Measurements from ENCODE around the gene PFDN2. TPM values are rescaled to one million over a fixed set of nuclear protein-coding genes. Genes with fewer than 3 reads are reported as not detected.

The PFDN2 gene
- total RNA-seq, 1 experiment from 2014 or later = 129 TPM

GRCh38 chr1:161137881-161138280, 20.0 kb upstream of the PFDN2 start:
- TF ChIP-seq CTCF (IDR thresholded peaks at IDR 0.05; ENCODE audit: unreplicated experiment) = no peak
- intact Hi-C loops (cut with micrococcal nuclease; ENCODE audit: unreplicated experiment) = loop anchor here (5.0 to 10.0 kb wide), 2 partner anchors 301 to 413 kb away; no protein-coding TSS in a partner anchor
- no TSS peak for BruUV-seq (replicated peaks)
- Mint-ChIP-seq H3K27ac (ENCODE audit: unreplicated experiment) (no peak overlapping the region), H3K9me3 (ENCODE audit: low read depth, unreplicated experiment) (no peaks in the 10 kb centered on the region), H3K36me3 (ENCODE audit: insufficient read depth, unreplicated experiment) (no peaks in the 10 kb centered on the region), H3K4me1 (ENCODE audit: low read depth, unreplicated experiment) (peaks cover 9% of the 10 kb centered on the region), H3K4me3 (ENCODE audit: low read depth, unreplicated experiment) (no peak overlapping the region), H3K27me3 (ENCODE audit: unreplicated experiment) (no peaks in the 10 kb centered on the region)
- CTCF ChIA-PET = interaction anchor here (0.5 to 1.1 kb wide), 3 partner anchors 9 to 198 kb away, joined by 3 to 4 read pairs (median 3); no protein-coding TSS in a partner anchor
- no peak for DNase-seq

GRCh38 chr1:161133220-161133740, 15.4 kb upstream of the PFDN2 start:
- TF ChIP-seq CTCF (IDR thresholded peaks at IDR 0.05; ENCODE audit: unreplicated experiment) = no peak
- BruUV-seq (replicated peaks) = TSS peak; percentile 81
- no peaks in the 10 kb centered on the region for H3K9me3 Mint-ChIP-seq (ENCODE audit: low read depth, unreplicated experiment)
- H3K36me3 Mint-ChIP-seq (ENCODE audit: insufficient read depth, unreplicated experiment) = peaks cover 13% of the 10 kb centered on the region
- no peaks in the 10 kb centered on the region for H3K27me3 Mint-ChIP-seq (ENCODE audit: unreplicated experiment)
- CTCF ChIA-PET = interaction anchor here (0.6 to 1.7 kb wide), 9 partner anchors 8 to 154 kb away, joined by 3 to 10 read pairs (median 4); partner anchors contain the start of genes F11R, KLHDC9, NIT1 and PFDN2
- no peak overlapping the region for H3K27ac Mint-ChIP-seq (ENCODE audit: unreplicated experiment)
- intact Hi-C loops (cut with micrococcal nuclease; ENCODE audit: unreplicated experiment) = loop anchor here (1.0 to 10.0 kb wide), 3 partner anchors 14 to 408 kb away; partner anchors contain the start of genes NIT1 and PFDN2
- no peak for DNase-seq
- no peak overlapping the region for H3K4me3 Mint-ChIP-seq (ENCODE audit: low read depth, unreplicated experiment)
- H3K4me1 Mint-ChIP-seq (ENCODE audit: low read depth, unreplicated experiment) = peaks cover 25% of the 10 kb centered on the region

- H3K27me3 Mint-ChIP-seq (ENCODE audit: unreplicated experiment) = no peaks in the 10 kb centered on the region
- intact Hi-C loops (cut with micrococcal nuclease; ENCODE audit: unreplicated experiment) = loop anchor here (1.0 to 10.0 kb wide), 3 partner anchors 14 to 408 kb away; partner anchors contain the start of genes NIT1 and PFDN2
- DNase-seq = peak; percentile 94
- peaks cover 25% of the 10 kb centered on the region for H3K4me1 Mint-ChIP-seq (ENCODE audit: low read depth, unreplicated experiment)
- H3K4me3 Mint-ChIP-seq (ENCODE audit: low read depth, unreplicated experiment) = no peak within 1 kb of the TSS
- H3K9me3 Mint-ChIP-seq (ENCODE audit: low read depth, unreplicated experiment) = no peaks in the 10 kb centered on the region
- peaks cover 13% of the 10 kb centered on the region for H3K36me3 Mint-ChIP-seq (ENCODE audit: insufficient read depth, unreplicated experiment)
- CTCF ChIA-PET = interaction anchor here (0.5 to 1.7 kb wide), 13 partner anchors 9 to 174 kb away, joined by 3 to 10 read pairs (median 4); partner anchors contain the start of genes F11R, NIT1, PFDN2 and PPOX
- no peak for TF ChIP-seq CTCF (IDR thresholded peaks at IDR 0.05; ENCODE audit: unreplicated experiment)
- no TSS peak for BruUV-seq (replicated peaks)
- H3K27ac Mint-ChIP-seq (ENCODE audit: unreplicated experiment) = no peak within 1 kb of the TSS
These were observed 14.8 kb upstream of the PFDN2 start, which contains the start of gene DEDD for GRCh38 chr1:161132410-161133219. Gene DEDD (minus strand): TSS chr1:161132667. CDS start chr1:161124462, 8,205 bp downstream.

GRCh38 chr1:161131523-161132409, 13.9 kb upstream of the PFDN2 start:
- H3K36me3 Mint-ChIP-seq (ENCODE audit: insufficient read depth, unreplicated experiment) = peaks cover 20% of the 10 kb centered on the region
- intact Hi-C loops (cut with micrococcal nuclease; ENCODE audit: unreplicated experiment) = loop anchor here (2.0 to 10.0 kb wide), 2 partner anchors 13 to 407 kb away; partner anchors contain the start of genes NIT1 and PFDN2
- peaks cover 20% of the 10 kb centered on the region for H3K4me1 Mint-ChIP-seq (ENCODE audit: low read depth, unreplicated experiment)
- TF ChIP-seq CTCF (IDR thresholded peaks at IDR 0.05; ENCODE audit: unreplicated experiment) = no peak
- no TSS peak for BruUV-seq (replicated peaks)
- no peak for DNase-seq
- H3K27me3 Mint-ChIP-seq (ENCODE audit: unreplicated experiment) = no peaks in the 10 kb centered on the region
- no peaks in the 10 kb centered on the region for H3K9me3 Mint-ChIP-seq (ENCODE audit: low read depth, unreplicated experiment)
- no peak overlapping the region for H3K4me3 Mint-ChIP-seq (ENCODE audit: low read depth, unreplicated experiment)
- CTCF ChIA-PET = interaction anchor here (0.6 to 1.7 kb wide), 10 partner anchors 14 to 254 kb away, joined by 3 to 8 read pairs (median 4); partner anchors contain the start of genes NIT1, PFDN2 and PPOX
- no peak overlapping the region for H3K27ac Mint-ChIP-seq (ENCODE audit: unreplicated experiment)

All from Calu3 (cell line).